Activated CD4-positive, alpha-beta memory T cell treated with anti-CD3 and anti-CD28 coated beads, Interleukin-2, amount 10 ng/mL, durations not matched to agents 7 days and 5 days (primary cell): ENCODE measurements around the gene ATP6V1B1. TPM values are rescaled to one million over a fixed set of nuclear protein-coding genes. Genes with fewer than 3 reads are reported as not detected.
A peak's percentile ranks its signal among the peaks of the same experiment; 100 is the strongest.

ENCODE experiments used
- CTCF ChIA-PET: fragments of 350-600 bp; sonication (Branson Sonifier 250); formaldehyde crosslinking; loops from one replicate; lab custom pipeline; 2021; ENCODE audit warnings: antibody characterized with exemption, inconsistent platforms; lab: Charles Lee
- POLR2A ChIA-PET: fragments of 350-600 bp; sonication (Branson Sonifier 250); formaldehyde crosslinking; loops from one replicate; lab custom pipeline; 2021; ENCODE audit warnings: antibody characterized with exemption; lab: Charles Lee
- DNase-seq: peaks from one replicate; pipeline ENCODE4 v3.0.0-alpha.2; 2020
- H3K27ac Mint-ChIP-seq: one replicate; pipeline ENCODE4 v1.8.0; 2021; ENCODE audit warnings: mild to moderate bottlenecking, mixed read lengths
- H3K27me3 Mint-ChIP-seq: one replicate; pipeline ENCODE4 v1.8.0; 2021; ENCODE audit warnings: mixed read lengths
- H3K36me3 Mint-ChIP-seq: one replicate; pipeline ENCODE4 v1.8.0; 2021; ENCODE audit warnings: low read depth, mixed read lengths
- H3K4me1 Mint-ChIP-seq: one replicate; pipeline ENCODE4 v1.8.0; 2021; ENCODE audit warnings: mixed read lengths
- H3K4me3 Mint-ChIP-seq: one replicate; pipeline ENCODE4 v1.8.0; 2021; ENCODE audit warnings: mild to moderate bottlenecking, mixed read lengths
- H3K9me3 Mint-ChIP-seq: one replicate; pipeline ENCODE4 v1.8.0; 2021; ENCODE audit warnings: mixed read lengths
- total RNA-seq, 2 experiments: library from RNA; stranded (reverse); gene quantifications; one replicate each; pipeline ENCODE4 v1.2.3, GENCODE V29; 2021

ATP6V1B1 gene
- total RNA-seq, 2 experiments from 2014 or later: not detected

DNA sequence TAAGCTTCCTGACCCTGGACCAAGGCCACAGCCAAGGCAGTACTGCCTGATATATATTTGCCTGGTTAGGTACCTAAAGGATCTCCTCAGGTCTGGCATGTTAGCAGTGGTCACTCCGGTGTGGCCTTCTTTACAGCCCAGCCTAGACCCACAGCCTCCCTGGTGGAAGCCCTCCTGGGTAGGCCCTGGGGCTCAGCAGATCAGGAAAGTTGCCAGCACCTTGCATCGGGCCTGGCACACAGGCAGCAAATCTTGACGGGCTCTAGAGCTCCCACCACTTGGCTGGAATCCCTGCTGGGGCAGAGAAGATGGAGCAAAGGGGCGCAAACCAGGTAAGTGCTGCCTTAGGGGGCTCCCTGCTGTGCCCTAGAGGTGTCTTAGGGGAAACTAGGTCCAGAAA lies 40.9 kb upstream of the ATP6V1B1 start:
- no peak for DNase-seq
- Mint-ChIP-seq H3K27ac (no peak overlapping the region), H3K27me3 (peaks cover 95% of the 10 kb centered on the region), H3K4me3 (no peak overlapping the region), H3K4me1 (peaks cover 3% of the 10 kb centered on the region), H3K36me3 (no peaks in the 10 kb centered on the region), H3K9me3 (no peaks in the 10 kb centered on the region)
- CTCF ChIA-PET: no interaction called here
- POLR2A ChIA-PET: no interaction called here

DNA sequence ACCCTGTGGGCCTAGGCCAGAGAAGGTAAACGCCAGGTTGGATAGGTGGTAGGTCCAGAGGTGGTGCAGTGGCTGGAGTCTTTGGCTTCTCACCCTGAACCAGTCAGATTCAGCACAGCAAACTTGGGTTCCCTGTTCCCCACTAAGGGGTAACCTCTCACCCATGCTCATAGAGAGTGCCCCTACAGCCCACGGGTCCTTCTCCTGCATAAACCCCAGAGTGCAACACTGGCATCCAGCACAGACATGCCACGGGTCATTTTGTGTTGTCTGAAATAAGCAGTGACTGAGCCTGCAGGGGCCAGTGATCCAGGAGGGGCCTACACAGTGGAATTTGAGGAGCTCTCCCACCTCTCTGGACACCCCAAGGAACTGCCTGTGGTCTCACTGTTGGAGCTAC lies 40.5 kb upstream of the ATP6V1B1 start:
- Mint-ChIP-seq H3K27ac (no peak overlapping the region), H3K9me3 (no peaks in the 10 kb centered on the region), H3K4me1 (peaks cover 6% of the 10 kb centered on the region), H3K27me3 (peaks cover 95% of the 10 kb centered on the region), H3K4me3 (no peak overlapping the region), H3K36me3 (no peaks in the 10 kb centered on the region)
- DNase-seq: no peak
- POLR2A ChIA-PET: no interaction called here
- CTCF ChIA-PET: no interaction called here

GRCh38 chr2:70895998-70896764 lies 39.5 kb upstream of the ATP6V1B1 start:
- ChIA-PET CTCF (no interaction called here), POLR2A (no interaction called here)
- H3K4me1 Mint-ChIP-seq: peaks cover 11% of the 10 kb centered on the region

GRCh38 chr2:70896765-70897202 lies 38.9 kb upstream of the ATP6V1B1 start:
- DNase-seq: no peak
- no peak overlapping the region for H3K4me3 Mint-ChIP-seq
- ChIA-PET CTCF (no interaction called here), POLR2A (no interaction called here)
- peaks cover 90% of the 10 kb centered on the region for H3K27me3 Mint-ChIP-seq
- H3K36me3 Mint-ChIP-seq: peaks cover 2% of the 10 kb centered on the region
- peaks cover 14% of the 10 kb centered on the region for H3K4me1 Mint-ChIP-seq
- no peak overlapping the region for H3K27ac Mint-ChIP-seq
- no peaks in the 10 kb centered on the region for H3K9me3 Mint-ChIP-seq

More at GRCh38 chr2:70895998-70896764, 39.5 kb upstream of the ATP6V1B1 start:
- Mint-ChIP-seq H3K9me3 (no peaks in the 10 kb centered on the region), H3K36me3 (peaks cover 2% of the 10 kb centered on the region), H3K27ac (no peak overlapping the region), H3K27me3 (peaks cover 91% of the 10 kb centered on the region), H3K4me3 (no peak overlapping the region)
- DNase-seq: no peak

DNA sequence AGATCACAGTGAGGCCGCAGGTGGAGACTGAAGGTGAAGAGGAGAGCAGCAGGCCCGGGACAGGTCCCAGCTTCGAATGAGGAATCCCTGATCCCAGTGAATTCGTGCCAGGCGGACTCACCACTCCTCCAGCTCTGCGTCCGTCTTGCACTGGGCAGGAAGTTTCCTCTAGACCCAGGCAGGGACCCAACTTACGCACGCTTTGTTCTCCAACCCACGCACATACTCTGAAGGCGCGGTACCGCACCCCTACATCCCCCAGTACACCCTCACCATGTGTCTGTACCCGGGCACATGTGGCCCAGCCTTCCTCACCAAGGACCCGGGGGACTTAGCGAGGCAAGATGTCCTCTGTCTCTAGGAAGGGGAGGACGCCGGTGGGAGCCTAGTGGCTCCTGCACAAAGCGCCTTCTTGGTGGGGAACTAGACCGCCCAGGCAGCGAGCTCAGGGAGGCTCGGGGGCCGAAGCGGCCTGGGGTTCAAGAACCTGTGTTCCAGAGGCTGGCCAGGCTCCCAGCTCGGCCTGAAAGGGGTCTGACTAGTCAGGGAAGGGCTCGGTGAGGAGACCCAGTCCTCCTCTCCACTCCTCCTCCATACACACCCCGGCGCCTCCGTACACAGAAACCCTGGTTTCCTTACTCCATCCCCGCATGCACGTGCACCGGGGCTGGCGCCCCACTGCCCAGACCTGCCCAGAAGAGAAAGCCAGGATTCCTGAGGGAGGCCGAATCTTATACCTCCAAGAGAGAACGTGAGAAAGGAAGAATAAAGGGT lies 38.3 kb upstream of the ATP6V1B1 start:
- H3K4me3 Mint-ChIP-seq: no peak overlapping the region
- ChIA-PET CTCF (no interaction called here), POLR2A (no interaction called here)
- H3K27ac Mint-ChIP-seq: no peak overlapping the region
- peaks cover 18% of the 10 kb centered on the region for H3K4me1 Mint-ChIP-seq
- H3K36me3 Mint-ChIP-seq: peaks cover 2% of the 10 kb centered on the region
- peaks cover 90% of the 10 kb centered on the region for H3K27me3 Mint-ChIP-seq
- H3K9me3 Mint-ChIP-seq: no peaks in the 10 kb centered on the region
- no peak for DNase-seq

DNA sequence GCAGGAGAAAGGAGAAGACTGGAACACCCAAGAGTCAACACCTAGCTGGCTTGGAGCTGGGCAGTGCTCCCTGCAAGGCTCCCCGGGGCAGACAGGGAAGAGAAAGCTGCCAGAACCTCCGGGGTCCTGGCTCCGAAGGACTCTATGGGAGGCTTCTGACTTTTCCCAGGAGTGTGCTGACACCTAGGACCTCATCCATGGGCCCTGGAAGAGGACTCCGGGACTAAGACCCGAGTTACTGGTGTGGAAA lies 37.8 kb upstream of the ATP6V1B1 start:
- CTCF ChIA-PET: no interaction called here
- Mint-ChIP-seq H3K4me3 (no peak overlapping the region), H3K27me3 (peaks cover 90% of the 10 kb centered on the region), H3K4me1 (peaks cover 18% of the 10 kb centered on the region), H3K27ac (no peak overlapping the region), H3K9me3 (no peaks in the 10 kb centered on the region), H3K36me3 (peaks cover 2% of the 10 kb centered on the region)
- POLR2A ChIA-PET: no interaction called here
- no peak for DNase-seq

DNA sequence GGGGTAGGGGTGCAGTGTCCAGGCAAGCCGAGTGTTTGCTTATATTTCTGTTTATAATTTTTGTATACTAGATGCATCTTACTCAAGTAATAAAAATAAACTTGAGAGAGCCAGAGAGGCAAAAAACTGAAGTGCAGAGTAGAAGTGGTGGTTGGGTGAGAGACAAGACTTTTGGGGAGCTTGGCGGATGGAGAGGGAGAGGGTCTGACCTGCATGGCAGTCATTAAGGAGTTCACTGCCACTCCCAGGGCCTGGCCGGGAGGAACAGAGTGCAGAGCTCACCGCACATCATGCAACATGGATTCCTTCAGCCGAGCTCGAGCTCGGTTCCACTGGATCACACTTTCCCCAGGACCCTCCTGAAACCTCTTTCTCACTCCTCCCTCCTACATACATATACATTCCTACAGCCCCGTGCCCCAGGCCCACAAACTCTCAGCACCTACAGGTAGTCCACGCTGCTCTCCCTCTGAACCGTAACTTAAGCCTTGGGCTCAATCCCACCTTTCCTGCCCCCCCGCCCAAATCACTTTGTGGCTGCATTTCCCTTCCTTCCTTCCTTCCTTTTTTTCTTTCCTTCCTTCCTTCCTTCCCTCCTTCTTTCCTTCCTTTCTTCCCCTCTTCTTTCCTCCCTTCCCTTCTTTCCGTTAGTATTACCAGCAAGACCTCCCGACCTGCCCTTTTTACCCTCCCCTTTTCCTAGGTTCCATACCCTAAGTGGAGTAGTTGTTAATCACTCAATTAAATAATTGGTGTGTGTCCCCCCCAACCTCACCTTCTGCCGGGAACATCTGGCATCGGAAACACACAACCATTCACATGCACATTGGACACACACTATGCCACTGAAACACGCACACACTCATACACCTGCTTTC lies 37.1 kb upstream of the ATP6V1B1 start:
- POLR2A ChIA-PET: no interaction called here

DNA sequence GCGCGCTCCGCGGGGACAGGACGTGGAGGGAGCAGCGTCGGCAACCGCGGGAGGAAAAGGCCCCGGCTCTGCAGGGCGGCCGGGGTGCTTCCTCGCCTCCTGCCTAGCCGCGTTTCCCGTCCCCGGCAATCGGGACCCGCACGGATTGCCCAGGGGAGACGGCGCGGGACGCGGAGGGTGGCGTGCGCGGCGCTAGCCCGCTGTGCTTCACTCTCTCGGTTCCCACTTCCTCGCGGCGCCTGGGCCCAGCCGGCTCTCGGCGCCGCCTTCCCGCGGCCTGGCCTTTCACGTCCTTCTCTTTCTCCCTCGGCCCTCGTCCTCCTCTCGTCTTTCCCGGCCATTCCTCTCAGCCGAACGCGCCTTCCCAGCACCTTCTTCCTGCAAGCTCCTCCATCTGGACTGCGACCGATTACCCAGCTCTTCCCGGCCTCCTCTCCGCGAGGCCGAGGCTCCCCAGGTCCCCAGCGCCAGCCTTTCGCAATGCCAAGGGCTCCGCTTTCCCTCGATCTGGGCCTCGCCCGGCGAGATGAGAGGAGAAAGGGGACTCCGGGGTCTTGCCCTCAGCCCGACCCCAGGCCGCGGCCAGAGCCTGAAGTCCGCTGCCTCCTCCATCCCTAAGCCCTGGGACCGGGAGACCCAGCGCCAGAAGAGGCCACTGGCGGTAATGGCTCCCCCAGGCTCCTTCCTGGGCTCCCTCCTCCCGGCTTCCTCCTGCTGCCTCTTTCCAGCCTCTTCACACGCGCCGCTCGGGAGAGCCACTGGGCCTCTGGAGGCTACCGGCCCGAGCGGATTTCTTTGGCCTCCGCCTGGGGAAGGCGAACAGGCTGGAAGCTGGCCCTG lies 34.3 kb upstream of the ATP6V1B1 start:
- peaks cover 18% of the 10 kb centered on the region for H3K4me1 Mint-ChIP-seq
- peaks cover 2% of the 10 kb centered on the region for H3K36me3 Mint-ChIP-seq
- CTCF ChIA-PET: no interaction called here
- no peak for DNase-seq
- H3K4me3 Mint-ChIP-seq: peak overlapping the region; percentile 21
- POLR2A ChIA-PET: no interaction called here
- peaks cover 92% of the 10 kb centered on the region for H3K27me3 Mint-ChIP-seq
- H3K27ac Mint-ChIP-seq: no peak overlapping the region
- H3K9me3 Mint-ChIP-seq: no peaks in the 10 kb centered on the region

More for the DNA sequence above, 37.1 kb upstream of the ATP6V1B1 start:
- CTCF ChIA-PET: no interaction called here
- Mint-ChIP-seq H3K27ac (no peak overlapping the region), H3K27me3 (peaks cover 91% of the 10 kb centered on the region), H3K4me3 (no peak overlapping the region), H3K36me3 (peaks cover 2% of the 10 kb centered on the region), H3K9me3 (no peaks in the 10 kb centered on the region), H3K4me1 (peaks cover 18% of the 10 kb centered on the region)
- DNase-seq: no peak

DNA sequence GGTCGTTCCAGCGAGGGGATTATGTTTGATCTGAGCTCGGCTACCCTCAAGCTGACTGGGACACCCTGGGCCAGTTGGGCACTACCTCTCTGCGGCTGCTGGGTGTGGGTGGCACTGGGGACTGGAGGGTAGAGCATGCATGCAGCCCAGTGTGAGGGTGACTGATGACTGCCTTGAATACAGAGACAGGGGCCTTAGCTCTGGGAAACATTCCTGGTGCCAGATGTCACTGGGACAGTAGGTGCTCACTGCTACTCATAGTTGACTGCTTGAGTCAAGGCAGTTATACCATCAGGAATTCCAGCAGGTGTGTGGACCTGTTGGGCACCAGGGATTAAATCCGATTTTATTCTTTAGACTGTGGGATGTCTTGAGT lies 33.6 kb upstream of the ATP6V1B1 start:
- Mint-ChIP-seq H3K4me3 (no peak overlapping the region), H3K9me3 (no peaks in the 10 kb centered on the region), H3K27ac (no peak overlapping the region), H3K36me3 (peaks cover 5% of the 10 kb centered on the region), H3K4me1 (peaks cover 20% of the 10 kb centered on the region), H3K27me3 (peaks cover 92% of the 10 kb centered on the region)
- ChIA-PET CTCF (no interaction called here), POLR2A (no interaction called here)
- DNase-seq: no peak

DNA sequence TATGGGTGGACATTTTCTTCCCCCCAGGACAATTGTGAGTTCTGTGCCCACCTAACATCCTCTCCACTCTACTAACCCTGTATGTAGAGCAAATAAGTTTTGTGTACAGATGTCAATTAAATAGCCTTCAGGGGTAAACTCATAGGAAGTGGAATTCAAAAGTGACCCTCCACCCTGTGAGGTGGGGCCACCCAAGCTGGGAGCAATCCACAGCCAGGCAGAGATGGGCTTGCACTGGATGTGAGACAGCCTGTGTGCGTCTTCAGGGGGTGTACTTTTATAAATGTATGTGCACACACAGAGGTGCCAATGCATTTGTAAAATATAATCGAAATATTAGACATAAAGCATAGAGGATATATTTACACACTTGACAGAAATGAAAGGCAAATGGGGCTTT lies 33.1 kb upstream of the ATP6V1B1 start:
- Mint-ChIP-seq H3K4me1 (peaks cover 22% of the 10 kb centered on the region), H3K4me3 (no peak overlapping the region), H3K27me3 (peaks cover 92% of the 10 kb centered on the region), H3K9me3 (no peaks in the 10 kb centered on the region), H3K27ac (no peak overlapping the region), H3K36me3 (peaks cover 5% of the 10 kb centered on the region)
- ChIA-PET POLR2A (no interaction called here), CTCF (no interaction called here)
- no peak for DNase-seq

DNA sequence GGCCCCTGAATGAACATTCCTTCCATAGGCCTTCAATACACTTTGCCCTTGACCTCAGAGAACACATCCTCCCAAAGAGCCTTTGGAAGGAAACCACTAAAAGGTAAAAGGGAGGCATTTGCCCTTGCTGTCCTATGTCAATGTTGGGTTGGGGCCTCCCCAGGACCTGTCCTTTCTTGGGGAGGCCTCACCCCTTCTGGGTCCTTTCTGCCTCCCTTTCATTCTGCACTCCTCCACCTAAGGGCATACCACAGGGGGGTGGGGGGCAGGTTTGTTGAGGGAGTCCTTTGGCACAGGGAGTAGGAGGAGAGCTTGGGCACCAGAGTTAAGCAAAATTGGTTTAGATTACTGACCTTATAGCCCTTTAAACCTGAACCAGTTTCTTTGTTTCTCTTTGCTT lies 32.5 kb upstream of the ATP6V1B1 start:
- Mint-ChIP-seq H3K9me3 (no peaks in the 10 kb centered on the region), H3K4me1 (peaks cover 22% of the 10 kb centered on the region), H3K27ac (no peak overlapping the region), H3K4me3 (no peak overlapping the region), H3K27me3 (peaks cover 90% of the 10 kb centered on the region), H3K36me3 (peaks cover 5% of the 10 kb centered on the region)
- CTCF ChIA-PET: no interaction called here
- DNase-seq: no peak
- POLR2A ChIA-PET: no interaction called here

GRCh38 chr2:70903641-70904340 lies 31.9 kb upstream of the ATP6V1B1 start:
- ChIA-PET POLR2A (no interaction called here), CTCF (no interaction called here)
- H3K36me3 Mint-ChIP-seq: peaks cover 5% of the 10 kb centered on the region
- peaks cover 22% of the 10 kb centered on the region for H3K4me1 Mint-ChIP-seq
- H3K4me3 Mint-ChIP-seq: no peak overlapping the region
- DNase-seq: no peak
- H3K27ac Mint-ChIP-seq: no peak overlapping the region
- H3K9me3 Mint-ChIP-seq: no peaks in the 10 kb centered on the region
- H3K27me3 Mint-ChIP-seq: peaks cover 90% of the 10 kb centered on the region
